ENCODE data around the gene OBP2A. TPM values are rescaled to one million over a fixed set of nuclear protein-coding genes. Genes with fewer than 3 reads are reported as not detected.

The OBP2A gene
- total and polyA plus RNA-seq, 2 of the 8 experiments (the other 6 are each of a cell fraction or from before 2014, with no cell fraction given) = not detected

DNA sequence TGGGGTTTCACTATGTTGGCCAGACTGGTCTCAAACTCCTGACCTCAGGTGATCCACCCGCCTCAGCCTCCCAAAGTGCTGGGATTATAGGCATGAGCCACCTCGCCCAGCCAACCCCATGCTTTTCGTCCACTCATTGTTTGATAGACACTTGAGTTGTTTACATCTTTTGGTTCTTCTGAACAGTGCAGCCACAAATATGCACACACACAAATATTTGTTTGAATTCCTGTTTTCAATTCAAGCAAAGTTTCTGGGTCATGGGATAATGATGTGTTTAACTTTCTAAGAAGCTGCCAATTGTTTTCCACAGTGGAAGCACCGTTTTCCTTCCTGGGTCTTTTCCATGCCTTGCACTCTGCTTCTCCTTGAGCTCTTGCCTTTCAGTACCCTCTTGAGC is 8.8 kb downstream of the OBP2A start (continued):
- TF ChIP-seq CHD7 (IDR thresholded peaks at IDR 0.05; ENCODE audit: insufficient replicate concordance, low read length) (no peak), NRF1 (IDR thresholded peaks at IDR 0.05; ENCODE audit: low read depth, low read length) (no peak), BRCA1 (IDR thresholded peaks at IDR 0.05; ENCODE audit: low read depth, low read length) (no peak)
- TF ChIP-seq, protein P1, sequence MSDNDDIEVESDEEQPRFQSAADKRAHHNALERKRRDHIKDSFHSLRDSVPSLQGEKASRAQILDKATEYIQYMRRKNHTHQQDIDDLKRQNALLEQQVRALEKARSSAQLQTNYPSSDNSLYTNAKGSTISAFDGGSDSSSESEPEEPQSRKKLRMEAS (IDR thresholded peaks at IDR 0.05) = no peak

Data from H1 (cell line).